GM19467 (cell line): Measurements from ENCODE around the gene RNF213.

Experiments used
- ATAC-seq: cut with Tn5 transposase; IDR thresholded peaks from one replicate; pipeline ENCODE4 v1.9.1; 2021; ENCODE audit warnings: mild to moderate bottlenecking, moderate library complexity; ENCODE audit not compliant: unreplicated experiment

Gene RNF213

DNA sequence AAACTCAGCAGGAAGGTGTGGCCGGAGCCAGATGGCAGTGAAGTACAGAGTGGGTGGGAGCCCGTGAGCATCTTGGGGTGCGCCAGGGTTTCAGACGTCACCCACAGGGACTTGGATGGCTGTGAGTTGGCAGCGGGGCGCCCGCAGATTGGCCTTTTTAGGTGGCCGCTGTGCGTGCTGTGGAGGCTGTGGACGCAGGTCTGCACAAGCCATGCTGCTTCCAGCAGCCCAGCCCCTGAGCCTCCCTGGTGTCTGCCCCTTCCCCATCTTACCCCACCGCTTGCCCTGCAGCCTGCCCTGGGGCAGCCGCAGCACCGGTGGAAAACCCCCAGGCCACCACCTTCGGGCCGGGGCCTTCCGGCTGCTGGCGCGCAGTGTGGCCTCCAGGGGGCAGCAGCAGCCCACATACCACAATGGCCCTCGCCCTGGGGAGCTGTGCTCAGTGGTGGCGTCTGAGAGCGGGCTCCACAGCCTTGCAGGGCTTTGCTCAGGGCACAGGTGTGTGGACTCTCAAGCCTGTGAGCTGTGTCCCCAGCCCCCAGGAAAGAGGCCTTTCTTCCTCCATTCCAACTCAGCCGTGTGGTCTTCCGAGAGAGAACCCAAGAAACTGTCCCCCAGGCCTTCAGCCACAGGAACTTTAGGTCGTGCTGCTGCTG is 166.1 kb downstream of the RNF213 start:
- ATAC-seq, result no peak

DNA sequence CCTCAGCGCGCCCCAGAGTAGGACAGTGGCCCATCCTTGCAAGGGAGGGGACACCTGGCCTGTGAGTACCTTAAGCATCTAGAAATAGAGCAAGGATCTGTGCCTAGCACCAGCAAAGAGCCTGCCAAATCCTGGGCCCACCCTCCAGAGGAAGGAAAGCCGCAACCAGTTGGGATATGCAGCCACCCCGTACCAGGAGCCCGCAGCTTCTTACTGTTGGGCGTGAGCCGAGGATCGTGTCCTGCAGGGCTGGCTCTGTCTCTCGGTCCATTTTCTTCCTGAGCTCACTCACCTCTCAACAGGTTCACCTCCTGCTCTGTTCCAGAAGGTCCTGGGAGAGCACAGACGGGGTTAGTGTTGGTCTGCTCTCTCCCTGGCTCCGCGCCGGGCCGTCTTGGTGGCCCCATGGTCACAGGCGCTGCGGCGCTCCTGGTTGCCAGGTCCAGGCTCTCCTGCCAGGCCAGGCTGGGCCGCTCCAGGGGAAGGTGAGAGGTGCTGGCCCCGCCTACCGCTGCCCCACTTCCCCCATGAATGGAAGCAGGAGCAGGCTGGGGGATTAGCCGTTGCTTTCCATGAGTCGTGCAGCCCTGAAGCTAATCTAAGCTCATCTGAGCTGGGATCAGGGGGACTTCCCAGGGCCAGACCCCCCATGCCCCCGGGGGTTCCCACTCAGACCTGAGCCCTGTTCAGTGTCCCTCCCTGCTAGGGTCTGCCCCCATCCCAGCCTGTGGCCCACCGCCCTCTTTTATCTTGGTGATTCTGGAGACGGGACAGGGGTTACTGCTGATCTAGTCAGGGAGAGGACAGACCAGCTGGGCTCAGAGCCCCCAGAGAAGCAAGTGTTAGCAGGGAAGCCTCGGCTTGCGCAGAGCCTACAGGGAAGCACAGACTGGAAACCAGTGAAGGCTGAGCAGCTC is 167.0 kb downstream of the RNF213 start:
- ATAC-seq, result no peak

DNA sequence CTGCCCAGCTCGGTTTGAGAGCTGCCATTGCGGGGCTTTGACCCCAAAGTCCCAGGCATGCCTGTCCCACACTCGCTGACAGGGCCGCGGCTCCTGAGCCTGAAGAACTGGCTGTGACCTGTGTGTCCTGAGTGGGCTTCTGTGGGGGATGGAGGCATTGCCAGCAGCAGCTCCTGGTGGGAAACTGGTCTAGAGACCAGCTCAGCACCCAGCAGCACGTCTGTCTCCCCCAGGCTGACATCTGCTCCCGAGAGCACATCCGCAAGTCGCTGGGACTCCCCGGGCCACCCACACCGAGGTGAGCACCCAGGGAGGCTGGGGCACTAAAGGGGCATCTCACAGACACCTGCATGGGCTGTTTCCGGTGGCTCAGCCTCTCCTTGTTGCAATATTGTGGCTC is 167.7 kb downstream of the RNF213 start:
- no peak for ATAC-seq

DNA sequence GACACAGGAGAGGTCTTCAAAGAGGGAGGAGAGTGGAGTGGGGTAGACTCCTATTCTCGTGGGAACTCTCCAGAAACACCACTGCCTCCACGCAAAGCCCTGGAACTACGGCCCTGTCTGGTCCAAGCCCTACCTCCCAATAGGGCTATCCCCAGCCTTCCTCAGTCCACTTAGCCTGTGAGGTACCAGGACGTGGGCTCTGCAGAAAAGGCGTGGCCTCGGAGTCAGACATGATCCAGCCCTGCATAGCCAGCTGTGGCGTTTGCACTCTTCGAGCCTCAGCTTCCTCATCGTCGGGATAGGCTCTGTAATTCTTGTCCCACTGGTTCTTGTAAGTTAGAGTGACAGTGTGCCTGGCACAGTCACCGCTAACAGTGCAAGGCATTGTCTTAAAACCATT is 168.1 kb downstream of the RNF213 start:
- no peak for ATAC-seq

DNA sequence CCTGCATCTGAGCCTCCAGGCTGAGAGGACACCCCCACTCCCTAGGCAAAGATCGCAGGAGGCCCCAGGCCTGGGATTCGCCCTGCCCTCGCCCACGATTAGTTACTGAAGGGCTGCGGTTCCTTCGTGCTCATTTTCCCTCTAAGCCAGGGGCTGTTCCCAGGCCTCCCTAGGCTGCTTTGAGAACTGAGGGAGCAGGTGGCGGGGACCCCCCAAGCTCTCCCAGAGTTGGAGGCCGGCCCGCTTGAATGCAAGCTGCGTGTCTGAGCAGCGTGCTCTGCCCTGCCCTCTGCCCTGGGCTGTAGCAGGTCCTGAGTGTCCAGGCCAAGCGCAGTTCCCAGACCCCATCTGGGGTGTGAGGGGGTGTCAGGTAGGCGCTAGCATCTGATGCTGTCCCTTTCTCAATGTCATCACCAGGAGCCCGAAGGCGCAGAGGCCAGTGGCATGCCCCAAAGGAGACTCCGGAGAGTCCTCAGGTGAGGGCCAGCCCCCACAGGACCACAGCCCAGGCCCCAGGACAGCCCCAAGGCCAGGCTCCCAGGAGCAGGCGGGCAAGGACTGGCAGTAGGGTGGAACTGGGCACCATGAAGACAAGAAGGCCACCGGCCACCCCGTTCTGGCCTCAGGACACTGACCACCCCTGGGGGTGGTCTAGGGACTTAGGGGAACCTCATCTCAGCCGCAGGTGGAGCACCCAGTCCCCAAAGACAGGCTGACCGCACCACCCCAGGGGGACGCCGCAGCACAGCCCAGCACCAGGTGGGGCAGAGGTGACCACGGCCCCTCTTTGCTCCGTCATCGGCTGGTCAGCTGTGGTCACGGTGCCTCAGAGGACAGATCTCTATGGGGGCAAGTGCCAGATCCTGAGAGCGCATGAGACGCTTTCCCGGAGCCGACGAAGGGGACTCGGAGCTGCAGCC is 169.0 kb downstream of the RNF213 start:
- no peak for ATAC-seq

DNA sequence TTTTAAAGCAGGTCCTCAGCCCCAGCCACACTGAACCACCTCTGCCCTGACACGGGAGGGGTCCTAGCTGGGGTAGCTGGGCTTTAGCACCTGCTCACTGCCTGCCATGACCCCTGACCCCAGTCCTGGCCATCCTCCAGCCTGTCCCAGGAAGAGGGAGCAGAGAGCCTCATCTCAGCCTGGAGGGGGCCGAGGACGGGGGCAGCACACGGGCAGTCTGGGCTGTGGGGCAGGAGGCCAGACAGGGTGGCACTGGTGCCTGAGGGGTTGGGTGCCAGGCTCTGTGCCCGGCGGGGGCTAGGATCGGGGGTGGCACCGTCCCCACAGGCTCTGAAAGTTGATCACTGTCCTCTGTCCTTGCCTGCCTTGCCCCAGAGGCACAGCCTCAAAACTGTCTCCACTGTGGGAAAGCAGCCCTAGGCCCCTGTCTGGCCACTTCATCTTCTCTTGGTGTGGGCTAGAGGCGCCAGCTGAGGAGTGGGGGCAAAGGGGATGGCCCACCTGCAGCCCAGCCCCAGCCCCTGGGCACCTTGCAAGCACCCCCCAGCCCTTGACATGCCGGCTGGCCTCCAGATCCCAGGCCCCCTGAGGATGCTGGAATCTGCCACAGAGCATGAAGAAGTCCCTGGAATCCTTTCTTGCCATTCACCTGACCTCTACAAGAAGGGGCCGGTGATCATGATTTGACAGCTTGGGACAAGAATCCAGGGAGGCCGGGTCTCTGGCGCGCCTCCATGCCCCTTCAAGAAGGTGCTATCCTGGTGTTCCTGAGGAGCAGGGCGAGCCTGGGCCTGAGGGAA is 170.0 kb downstream of the RNF213 start:
- ATAC-seq, result no peak

DNA sequence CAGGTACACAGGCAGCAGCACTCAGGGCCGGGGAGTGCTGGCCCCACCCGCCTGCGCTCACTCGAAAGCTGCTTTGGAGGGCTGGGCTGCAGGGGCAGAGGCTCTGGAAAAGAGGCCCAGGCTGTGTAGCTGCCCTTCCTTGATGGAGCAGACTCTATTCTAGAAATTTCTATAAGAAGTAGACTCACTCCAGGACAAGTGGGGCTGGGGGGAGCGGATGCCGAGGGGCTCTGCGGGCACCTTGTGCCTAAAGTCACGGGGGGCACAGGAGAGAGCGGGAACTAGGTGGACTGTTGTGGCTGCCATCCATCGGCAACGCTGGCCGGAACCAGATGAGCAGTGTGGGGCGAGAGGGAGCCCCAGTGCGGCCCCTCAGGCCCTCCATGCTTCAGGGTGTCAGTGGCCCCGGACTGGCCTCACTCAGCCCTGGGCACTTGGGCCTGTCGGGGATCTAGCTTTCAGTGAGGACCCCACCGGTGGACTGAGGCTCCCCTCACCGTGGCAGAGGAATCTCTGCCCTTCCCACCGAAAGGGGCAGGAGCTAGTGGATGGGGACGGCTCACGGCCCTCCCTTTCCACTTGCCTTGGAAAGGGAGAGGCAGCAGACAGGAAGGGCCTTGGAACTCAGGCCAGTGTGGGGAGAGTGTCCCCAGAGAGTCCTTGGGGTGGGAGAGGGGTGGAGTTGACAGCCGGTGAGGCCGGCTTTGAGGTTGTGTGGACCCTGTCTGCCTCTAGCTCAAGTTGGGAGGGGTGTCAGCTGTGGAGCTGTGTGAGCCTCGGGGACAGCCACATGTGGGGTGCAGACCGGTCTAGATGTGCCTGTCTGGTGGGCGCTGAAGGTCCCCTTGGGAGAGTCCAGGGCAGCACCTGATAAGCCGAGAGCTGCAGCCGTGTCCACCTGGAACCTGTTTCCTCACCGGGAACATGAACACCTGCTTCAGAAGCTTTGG is 170.9 kb downstream of the RNF213 start:
- no peak for ATAC-seq

DNA sequence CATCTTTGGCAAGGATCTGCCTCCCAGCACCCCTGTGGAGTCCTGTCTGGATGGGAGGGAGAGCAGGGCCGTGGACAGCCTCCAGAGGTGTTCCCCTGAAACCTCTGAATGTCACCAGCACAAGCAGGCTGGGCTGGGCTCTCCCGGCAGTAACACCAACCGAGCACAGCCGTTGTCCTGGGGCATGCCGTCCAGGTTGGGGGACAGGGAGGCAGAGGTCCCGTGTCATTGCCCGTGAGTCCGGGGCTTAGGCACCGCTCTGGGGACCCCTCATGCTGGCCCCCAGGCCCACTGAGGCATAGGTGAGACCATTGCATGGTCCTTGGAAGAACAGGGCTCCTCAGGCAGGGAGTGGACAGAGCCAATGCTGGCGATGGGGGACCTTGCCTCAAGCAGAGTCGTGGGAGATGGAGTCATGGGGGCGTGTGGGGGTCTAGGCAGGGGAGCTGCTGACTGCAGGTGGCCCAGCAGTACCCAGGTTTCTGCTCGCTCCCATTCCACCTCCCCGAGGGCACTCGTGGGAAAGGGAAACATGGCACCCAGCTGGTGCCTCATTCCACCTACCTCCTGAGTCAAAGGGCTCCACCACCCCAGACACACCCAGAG is 171.8 kb downstream of the RNF213 start:
- ATAC-seq, result no peak

DNA sequence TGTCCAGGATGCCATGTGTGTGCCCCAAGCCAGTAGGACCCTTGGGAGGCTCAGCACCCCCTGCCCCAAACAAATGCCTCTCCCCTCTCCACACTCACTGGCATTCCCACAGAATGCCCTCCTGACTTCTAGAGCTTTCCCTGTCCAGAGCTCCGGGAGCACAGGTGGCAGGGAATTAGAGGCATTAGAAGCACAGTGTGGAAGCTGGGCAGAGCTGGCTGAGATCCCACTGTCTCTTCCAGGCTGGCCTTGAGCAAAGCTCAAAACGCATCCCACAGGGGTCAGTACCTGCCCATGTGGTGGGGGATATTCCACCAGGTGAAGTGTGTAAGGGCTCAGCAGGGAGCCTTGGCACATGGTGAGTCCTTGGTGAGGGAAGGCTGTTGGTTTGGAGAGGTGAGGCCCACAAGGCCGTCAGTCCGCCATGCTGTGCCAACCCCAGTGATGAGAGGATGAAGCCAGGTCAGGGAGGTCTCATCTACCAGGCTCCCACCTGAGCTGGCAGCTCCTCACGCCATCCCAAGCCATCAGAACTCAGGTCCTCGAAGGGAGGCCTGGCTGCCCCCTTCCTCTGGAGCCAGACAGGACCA is 172.4 kb downstream of the RNF213 start:
- no peak for ATAC-seq

DNA sequence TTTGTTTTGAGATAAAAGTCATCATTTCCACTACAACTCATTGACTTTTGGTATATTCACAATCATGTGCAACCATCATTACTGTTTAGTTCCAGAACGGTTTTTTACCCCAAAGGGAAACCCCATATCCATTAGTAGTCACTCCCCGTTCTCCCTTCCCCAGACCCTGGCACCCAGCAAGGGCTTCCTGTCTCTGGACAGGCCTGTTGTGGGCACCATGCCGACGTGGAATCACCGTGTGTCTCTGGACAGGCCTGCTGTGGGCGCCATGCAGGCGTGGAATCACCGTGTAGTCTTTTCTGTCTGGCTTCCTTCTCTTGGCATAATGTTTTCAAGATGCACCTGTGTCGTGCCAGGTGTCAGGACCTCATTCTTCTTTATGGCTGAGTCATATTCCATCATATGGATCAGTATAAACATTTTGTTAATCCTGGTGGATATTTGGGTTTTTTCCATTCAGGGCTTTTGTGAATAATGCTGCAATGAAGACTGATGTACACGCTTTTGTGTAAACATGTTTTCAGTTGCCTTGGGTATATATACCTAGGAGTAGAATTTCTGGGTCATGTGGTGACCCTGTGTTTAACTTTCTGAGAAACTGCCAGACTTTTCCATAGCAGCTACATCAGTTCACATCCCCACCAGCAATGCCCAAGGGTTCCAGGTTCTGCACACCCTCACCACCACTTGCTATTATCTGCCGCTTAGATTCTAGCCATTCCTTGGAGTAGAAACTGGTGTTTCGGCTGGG is 173.4 kb downstream of the RNF213 start:
- ATAC-seq, result no peak

DNA sequence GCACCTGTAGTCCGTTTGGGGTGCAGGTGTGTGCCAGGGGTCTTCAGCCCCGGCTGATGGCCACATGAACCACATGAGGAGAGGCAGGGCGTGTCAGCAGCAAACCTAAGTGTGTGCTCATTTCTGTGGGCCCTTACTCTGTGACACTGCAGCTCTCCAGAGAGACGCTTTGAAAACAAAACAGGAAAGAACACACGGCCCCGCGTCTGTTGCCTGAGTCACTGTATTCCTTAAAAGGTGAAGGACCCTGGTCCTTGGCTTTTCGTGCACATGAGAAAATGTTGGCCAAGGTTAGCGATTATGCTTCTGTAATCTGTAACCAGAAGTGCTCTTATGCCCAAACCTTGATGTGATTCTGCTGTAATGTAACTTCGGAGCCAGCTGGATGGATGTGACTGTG is 176.9 kb downstream of the RNF213 start:
- ATAC-seq, result no peak

DNA sequence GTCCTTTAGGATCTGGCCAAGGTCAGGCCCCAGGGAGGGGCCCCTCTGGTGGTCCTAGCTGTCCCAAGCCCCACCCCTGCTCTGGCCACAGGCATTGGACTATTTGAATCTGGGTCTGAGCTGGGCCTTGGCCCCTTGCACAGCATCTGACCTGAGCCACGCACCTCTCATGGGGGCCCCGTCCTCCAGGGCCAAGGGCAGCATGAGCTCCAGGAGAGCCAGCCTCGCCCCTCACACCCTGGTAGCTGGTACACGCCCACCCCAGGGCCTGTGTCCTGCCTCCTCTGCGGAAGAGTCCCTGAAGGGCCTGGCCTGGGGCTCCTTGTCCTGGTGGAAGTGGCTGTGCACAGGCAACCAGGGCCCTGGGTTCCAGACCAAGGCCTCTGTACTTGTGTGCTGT is 178.2 kb downstream of the RNF213 start:
- ATAC-seq, result no peak

DNA sequence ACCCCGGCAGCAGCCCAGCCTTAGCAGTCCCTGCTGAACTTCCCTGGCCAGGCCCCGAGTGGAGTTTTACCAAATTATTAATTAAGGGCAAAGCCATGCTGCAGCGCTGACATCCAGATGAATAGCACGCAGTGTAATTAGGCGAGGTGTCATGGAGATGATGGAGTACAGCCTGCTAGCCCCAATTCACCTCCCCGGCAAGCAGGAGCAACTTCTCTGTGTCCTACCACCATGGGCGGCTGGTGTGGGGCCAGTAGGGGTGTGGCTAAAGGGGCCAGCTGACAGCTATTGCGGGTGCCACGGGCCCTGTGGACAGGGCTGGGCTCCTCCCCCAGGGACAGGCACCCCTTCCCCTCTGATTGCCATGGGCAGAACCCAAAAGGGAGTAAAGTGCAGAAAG is 178.8 kb downstream of the RNF213 start:
- no peak for ATAC-seq

DNA sequence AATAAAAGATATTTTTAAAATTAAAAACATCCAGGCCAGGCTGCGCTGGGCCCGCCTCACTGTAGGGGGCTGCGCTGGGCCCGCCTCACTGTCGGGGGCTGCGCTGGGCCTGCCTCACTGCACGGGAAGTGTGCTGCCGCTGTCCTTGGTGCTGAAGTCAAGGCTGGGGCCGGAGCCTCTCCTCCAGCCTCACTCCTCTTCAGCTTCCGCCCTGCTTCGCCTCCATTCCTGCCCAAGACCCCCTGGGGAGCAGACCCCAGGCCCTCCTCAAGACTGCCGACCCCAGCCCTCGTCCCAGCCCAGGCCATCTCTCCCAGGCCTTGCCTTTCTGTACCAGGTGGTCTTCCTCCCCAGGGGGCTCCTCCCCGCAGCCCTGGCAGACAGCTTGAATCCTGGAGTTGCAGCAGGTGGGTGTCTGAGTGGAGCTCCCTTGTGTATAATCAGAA is 180.5 kb downstream of the RNF213 start:
- ATAC-seq, result no peak

DNA sequence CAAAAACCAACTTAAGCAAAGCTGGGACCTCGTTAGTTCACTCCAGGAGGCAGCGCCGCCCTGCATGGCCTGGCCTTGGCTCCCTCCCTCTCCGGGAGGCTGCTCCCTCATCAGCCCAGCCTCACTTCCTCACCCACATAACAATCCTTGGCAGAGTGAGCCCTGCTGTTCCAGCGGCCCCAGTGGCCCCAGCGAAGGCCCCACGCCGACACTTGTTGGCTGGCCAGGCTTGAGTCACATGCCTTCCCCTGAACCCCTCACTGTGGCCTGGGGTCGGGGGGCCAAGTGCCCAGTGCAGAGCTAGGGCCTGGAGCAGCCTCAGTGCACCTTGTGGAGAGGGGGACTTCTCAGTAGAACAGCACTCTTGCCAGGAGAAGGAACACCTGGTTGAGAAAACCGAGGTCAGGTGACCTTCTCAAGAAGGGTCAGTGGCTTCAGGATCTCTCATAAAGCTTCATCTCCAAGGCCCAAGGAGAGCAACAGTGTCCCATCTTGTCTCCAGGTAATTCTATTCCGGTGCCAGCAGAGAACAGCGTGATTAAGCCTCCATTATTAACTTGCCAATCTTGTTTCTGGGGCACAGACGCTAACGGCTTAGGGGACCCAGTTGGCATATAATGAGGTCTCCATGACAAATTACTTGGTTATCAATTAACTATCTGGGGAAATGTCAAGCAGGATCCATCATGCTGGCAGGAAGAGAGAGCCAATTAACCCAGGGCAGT is 181.1 kb downstream of the RNF213 start:
- ATAC-seq, result no peak

DNA sequence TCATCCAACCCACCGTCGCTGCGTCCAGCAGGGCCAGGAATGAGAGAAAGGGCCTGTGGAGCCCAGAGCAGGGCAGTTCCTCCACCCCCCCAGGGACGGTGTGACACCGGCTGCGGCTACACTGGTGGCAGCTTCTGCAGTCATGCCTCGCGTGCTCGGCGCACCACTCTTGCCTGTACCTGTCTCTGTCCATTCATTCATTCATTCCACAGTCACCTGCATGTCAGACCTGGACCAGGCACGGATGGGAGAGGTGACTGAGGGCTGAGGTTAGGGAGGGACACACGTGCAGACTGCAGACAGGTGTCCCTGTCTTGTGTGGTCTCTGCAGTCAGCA is 181.6 kb downstream of the RNF213 start:
- ATAC-seq, result no peak

DNA sequence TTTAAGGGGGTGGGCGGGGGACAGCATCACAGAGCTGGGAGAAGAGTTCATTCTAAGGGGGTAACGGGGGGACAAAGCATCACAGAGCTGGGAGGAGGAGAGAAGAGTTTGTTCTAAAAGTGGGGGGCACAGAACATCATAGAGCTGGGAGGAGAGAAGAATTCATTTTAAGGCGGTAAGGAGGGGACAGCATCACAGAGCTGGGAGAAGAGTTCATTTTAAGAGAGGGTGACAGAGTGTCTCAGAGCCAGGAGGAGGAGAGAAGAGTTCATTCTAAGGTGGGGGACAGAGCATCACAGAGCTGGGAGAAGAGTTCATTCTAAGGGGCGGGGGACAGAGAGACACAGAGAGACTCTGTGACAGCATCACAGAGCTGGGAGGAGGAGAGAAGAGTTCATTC is 182.1 kb downstream of the RNF213 start:
- ATAC-seq, result no peak
